Fibroblast of skin of left biceps (primary cell): ENCODE results near the gene PPP1R7.

Experiments used
- DNase-seq, 2 experiments: peaks; one replicate each; pipeline ENCODE4 v3.0.0-alpha.2; 2013; ENCODE audit warnings: low read depth in 2 of 2

PPP1R7 gene

GRCh38 chr2:241214209-241214608 is 63.9 kb downstream of the PPP1R7 start:
- DNase-seq, result no peak

DNA sequence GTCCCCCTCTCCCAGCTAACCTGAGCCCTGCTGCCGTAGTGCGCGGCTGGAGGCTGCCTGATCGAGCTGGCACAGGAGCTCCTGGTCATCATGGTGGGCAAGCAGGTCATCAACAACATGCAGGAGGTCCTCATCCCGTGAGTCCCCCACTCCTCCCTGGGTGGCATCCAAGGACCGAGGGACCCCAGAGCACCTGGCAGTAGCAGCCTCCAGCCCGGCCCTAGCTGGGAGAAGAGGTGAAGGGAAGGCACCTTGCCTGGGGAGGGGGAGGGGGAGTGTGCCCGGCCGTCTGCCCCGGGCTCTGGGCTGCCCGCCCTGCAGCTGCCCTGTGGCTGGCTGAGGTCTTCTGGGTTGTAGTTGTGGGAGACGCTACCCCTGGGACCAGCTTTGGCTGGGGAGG is 64.5 kb downstream of the PPP1R7 start:
- no peak for DNase-seq

DNA sequence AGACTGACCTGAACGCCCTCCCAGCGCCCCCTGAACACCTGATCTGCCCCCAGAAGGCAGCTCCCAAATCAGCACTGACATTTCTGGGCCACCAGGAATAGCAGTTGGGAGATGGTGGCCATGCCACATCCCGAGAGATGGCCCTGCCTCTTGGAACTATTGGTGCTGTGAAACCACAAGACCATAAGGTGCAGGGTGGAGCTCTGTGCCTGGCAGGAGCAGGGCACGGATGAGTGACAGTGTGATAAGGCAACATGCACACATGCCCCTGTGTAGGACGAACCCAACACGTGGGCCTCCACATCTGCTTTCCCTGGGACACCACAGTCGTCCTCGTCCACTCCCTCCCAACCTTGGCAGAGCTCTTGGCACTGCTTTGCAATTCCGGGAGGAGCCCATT is 65.2 kb downstream of the PPP1R7 start:
- DNase-seq, result no peak

GRCh38 chr2:241216211-241216761 is 66.0 kb downstream of the PPP1R7 start:
- no peak for DNase-seq

DNA sequence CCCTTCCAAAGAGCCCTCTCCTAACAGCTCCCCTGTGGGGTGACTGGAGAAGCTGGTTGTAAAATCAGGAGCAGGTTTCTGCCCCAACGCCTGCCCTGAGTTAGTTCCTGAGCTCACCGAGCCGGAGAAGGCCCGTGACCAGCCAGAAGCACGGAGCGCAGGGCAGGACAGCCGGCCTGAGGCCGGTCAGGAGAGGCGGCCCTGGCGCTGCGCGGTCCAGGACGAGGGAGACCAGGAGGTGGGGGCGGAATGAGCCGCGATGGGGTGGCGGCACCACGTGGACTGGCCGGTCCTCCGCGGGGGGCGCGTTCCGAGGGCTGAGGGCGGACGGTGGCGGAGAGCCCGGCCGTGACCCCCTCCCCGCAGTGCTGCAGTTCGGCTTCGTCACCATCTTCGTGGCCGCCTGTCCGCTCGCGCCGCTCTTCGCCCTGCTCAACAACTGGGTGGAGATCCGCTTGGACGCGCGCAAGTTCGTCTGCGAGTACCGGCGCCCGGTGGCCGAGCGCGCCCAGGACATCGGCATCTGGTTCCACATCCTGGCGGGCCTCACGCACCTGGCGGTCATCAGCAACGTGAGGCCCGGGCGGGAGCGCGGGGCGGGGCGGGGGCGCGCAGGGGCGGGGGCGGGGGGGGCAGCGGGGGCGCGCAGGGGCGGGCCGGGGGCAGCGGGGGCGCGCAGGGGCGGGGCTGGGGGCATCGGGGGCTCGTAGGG is 67.2 kb downstream of the PPP1R7 start:
- no peak for DNase-seq

DNA sequence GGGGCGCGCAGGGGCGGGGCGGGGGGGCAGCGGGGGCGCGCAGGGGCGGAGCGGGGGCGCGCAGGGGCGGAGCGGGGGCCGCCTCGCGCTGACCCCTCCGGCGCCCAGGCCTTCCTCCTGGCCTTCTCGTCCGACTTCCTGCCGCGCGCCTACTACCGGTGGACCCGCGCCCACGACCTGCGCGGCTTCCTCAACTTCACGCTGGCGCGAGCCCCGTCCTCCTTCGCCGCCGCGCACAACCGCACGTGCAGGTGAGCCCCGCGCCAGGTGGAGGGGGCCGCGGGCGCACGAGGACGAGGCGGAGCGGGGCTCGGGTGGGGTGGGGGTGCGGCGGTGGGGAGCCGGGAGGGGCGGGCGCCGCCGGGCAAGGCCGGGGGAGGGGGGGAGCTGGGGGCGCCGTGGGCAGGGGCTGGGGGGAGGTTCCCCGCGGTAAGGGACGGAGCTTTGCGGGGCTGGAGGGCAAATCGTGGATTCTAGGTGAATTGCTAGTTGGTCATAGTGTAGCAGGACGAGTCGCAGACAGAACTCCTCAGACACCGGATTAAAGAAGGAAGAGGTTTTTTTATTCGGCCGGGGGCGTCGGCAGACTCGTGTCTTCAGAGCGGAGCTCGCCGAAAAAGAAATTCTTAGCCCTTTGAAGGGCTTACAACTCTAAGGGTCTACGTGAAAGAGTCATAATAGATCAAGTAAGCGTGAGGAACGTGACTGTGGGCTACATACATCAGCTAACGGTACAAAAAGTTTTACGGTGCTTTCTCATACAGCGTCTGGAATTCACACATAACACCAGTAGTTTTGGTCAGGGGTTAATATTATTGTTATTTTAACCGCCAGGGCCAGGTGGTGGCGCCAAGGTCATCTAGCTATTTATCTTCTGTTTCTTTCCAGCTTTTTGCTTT is 68.1 kb downstream of the PPP1R7 start:
- DNase-seq, result no peak

DNA sequence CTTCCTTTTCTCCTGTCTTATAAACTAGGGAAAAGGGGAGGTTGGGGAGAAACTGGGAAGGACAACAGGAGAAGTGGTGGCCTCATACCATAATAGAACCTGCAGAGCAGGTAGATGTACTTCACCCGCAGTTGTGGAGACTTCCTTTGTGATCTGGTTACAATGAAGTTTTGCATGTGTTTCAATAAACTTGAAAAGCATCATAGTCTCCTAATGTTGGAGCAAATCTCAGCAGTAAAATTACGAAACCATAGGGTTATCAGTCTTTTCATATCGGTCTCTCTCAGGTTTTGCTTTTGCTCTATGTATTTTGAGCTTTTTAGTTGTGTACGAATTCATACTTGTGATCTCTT is 68.7 kb downstream of the PPP1R7 start:
- DNase-seq, result no peak

- no peak for DNase-seq
Observed at GRCh38 chr2:241219856-241220356, 69.6 kb downstream of the PPP1R7 start.

DNA sequence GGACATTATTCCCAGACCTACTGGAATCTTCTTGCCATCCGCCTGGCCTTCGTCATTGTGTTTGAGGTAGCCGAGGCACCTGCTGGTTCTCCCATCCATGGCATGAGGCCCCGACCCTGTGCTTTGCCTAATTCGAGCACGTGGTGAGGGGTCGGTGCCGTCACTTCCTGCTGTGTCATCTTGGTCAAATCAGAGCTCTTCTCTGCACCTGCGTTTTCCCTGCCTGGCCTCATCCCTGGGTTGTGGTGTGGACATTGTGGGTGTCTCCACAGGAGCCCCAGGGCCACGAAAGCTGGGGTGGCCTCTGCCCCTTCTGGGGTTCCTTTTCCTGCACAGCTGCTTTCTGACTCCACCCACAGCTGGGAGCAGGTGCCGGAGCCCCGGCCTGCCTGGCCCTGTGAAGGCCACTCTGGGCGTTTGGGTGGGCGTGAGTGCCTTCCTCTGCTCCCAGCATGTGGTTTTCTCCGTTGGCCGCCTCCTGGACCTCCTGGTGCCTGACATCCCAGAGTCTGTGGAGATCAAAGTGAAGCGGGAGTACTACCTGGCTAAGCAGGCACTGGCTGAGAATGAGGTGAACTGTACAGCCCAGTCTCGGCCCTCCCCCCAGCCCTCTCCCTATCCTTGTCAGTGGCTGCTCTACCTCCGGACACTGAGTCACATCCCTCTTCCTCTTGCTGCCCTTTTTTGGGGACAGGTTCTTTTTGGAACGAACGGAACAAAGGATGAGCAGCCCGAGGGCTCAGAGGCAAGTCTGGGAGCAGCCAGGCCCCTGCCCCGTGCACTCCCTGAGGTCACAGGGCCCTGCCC is 73.1 kb downstream of the PPP1R7 start:
- no peak for DNase-seq

DNA sequence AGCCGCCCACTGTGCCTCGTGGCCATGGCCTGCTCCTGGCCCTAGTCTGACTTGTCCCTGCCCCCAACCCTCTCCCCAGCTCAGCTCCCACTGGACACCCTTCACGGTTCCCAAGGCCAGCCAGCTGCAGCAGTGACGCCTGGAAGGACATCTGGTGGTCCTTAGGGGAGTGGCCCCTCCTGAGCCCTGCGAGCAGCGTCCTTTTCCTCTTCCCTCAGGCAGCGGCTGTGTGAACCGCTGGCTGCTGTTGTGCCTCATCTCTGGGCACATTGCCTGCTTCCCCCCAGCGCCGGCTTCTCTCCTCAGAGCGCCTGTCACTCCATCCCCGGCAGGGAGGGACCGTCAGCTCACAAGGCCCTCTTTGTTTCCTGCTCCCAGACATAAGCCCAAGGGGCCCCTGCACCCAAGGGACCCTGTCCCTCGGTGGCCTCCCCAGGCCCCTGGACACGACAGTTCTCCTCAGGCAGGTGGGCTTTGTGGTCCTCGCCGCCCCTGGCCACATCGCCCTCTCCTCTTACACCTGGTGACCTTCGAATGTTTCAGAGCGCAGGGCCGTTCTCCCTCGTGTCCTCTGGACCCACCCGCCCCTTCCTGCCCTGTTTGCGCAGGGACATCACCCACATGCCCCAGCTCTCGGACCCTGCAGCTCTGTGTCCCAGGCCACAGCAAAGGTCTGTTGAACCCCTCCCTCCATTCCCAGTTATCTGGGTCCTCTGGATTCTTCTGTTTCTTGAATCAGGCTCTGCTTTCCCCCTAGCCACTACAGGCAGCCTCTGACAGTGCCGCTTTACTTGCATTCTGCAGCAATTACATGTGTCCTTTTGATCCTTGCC is 74.0 kb downstream of the PPP1R7 start:
- no peak for DNase-seq

GRCh38 chr2:241224851-241225438 is 74.7 kb downstream of the PPP1R7 start:
- DNase-seq, result no peak

GRCh38 chr2:241225545-241225944 is 75.3 kb downstream of the PPP1R7 start:
- no peak for DNase-seq

GRCh38 chr2:241225983-241226382 is 75.7 kb downstream of the PPP1R7 start:
- DNase-seq, result no peak

DNA sequence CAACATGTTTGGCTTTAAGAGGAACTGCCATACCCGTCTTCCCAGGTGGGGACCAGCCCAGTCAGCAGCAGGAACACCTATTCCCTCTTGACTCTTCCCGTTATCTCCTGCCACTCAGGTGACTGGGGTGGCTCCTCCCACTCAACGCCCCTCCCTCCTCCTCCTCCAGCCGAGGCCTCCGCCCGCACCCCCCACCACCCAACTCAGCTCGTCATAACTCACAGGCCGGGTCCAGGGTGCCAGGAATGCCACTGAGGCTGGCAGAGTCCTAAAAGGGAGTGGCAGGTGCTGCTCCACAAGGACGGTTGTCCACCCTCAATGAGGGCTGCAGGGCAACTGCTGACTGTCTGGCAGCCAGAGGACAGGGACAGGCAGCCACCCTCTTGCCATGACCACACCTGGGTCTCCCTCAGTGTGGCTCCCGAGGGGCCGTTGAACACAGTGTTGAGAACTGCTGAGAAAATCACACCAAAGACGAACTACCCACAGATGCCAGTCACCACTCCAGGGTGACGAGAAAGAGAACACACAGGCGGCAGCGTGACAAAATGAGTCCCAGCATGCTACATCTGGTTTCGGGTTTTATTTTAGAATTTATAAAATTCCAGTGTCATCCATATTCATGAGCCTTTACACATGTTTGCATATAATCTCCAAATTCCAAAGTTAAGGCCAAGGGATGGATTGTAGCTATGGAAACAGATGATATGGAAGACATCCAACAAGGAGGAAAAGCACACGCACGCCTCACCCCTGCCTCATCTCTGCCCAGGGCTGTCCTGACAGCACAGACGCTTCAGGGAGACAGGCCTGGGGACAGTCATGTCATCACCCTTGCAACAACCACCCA is 76.7 kb downstream of the PPP1R7 start:
- DNase-seq, result no peak

DNA sequence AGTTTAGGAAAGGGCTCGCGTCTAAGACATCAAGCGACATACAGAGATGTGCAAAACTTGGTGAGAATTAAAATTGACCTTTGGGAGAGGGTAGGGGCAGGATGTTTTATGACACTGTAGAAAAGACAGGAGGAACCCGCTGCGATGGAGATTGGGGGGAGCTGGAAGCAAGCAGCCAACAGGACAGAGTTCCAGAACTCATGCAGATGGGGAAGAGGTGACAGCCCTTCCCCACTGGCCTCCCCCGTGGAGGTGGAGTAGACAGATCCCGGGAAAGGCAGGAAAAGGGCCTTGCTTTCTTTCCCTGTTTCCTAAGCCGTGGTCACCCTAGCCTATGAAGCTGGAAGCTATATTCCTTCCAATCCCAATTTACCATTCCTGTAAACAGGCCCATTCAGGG is 77.3 kb downstream of the PPP1R7 start:
- DNase-seq, result no peak

- no peak for DNase-seq
Observed at GRCh38 chr2:241228081-241228859, 78.0 kb downstream of the PPP1R7 start.

GRCh38 chr2:241228860-241229516 is 78.7 kb downstream of the PPP1R7 start:
- no peak for DNase-seq
